Measurements from ENCODE around the gene PRPF6. TPM values are rescaled to one million over a fixed set of nuclear protein-coding genes. Genes with fewer than 3 reads are reported as not detected.
A peak's percentile ranks its signal among the peaks of the same experiment; 100 is the strongest.

The PRPF6 gene
- total and polyA plus RNA-seq, 2 of the 13 experiments (the other 11 are each of a cell fraction or from before 2014, with no cell fraction given), result 63.7 to 101 TPM

- TF ChIP-seq ZBTB2 (CRISPR knock-in tag; IDR thresholded peaks at IDR 0.05; ENCODE audit: low read depth), result 0 out of 2 replicates have a peak, but pooled peaks have one; percentile 59
- no peak for TF ChIP-seq SMARCE1 (IDR thresholded peaks at IDR 0.05; ENCODE audit: borderline replicate concordance)
- no peak; the same call in 1 of the 2 replicates for TF ChIP-seq STAT6 (CRISPR knock-in tag; IDR thresholded peaks at IDR 0.05; ENCODE audit: borderline replicate concordance)
- TF ChIP-seq KIAA2018 (CRISPR knock-in tag; IDR thresholded peaks at IDR 0.05; ENCODE audit: borderline replicate concordance), result no peak
- 0 out of 2 replicates have a peak, but pooled peaks have one; percentile 29 for TF ChIP-seq THAP11 (CRISPR knock-in tag; IDR thresholded peaks at IDR 0.05)
- TF ChIP-seq TFDP1 (CRISPR knock-in tag; IDR thresholded peaks at IDR 0.05; ENCODE audit: borderline replicate concordance), result peak; percentile 84; the same call in 1 of the 2 replicates
- TF ChIP-seq DMTF1 (CRISPR knock-in tag; IDR thresholded peaks at IDR 0.05), result 0 out of 2 replicates have a peak, but pooled peaks have one; percentile 30
- peak; percentile 75; the same call in 1 of the 2 replicates for TF ChIP-seq ZNF225 (CRISPR knock-in tag; IDR thresholded peaks at IDR 0.05)
- TF ChIP-seq ZNF616 (CRISPR knock-in tag; IDR thresholded peaks at IDR 0.05; ENCODE audit: low read depth), result peak; percentile 96
- TF ChIP-seq ZNF224 (CRISPR knock-in tag; IDR thresholded peaks at IDR 0.05), result peak; percentile 97; the same call in 1 of the 2 replicates
These were observed 72.3 kb downstream of the PRPF6 start (continued) for GRCh38 chr20:64052987-64053840.

Data from HepG2 (cell line).